GM04504 (cell line): Measurements from ENCODE around the gene DPT.

Experiments
- DNase-seq: peaks from one replicate; pipeline ENCODE4 v3.0.0-alpha.2; 2012; ENCODE audit warnings: low read depth

DPT gene

DNA sequence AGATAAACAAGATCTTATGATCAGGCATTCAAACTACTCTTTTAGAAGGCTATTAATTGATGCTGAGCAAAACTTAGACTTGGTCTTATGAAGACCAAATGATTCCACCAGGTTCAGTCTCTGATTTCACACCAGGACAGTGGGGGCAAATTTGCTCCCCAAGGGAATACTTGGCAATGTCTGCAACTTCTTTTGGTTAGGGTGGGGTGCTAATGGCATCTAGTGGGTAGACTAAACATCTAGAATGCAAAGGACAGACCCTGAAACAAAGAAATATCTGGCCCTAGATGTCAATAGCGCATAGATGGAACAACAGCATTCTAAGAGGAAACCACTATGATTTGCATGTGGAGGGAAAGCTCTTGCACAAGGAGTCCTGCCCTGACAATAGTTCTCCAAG lies 30.6 kb downstream of the DPT start:
- no peak for DNase-seq

- no peak for DNase-seq
These were observed 31.5 kb downstream of the DPT start for GRCh38 chr1:168697356-168698126.

GRCh38 chr1:168696125-168696760 lies 32.8 kb downstream of the DPT start:
- no peak for DNase-seq

- DNase-seq: no peak
These were observed 35.2 kb downstream of the DPT start for GRCh38 chr1:168693872-168694238.

DNA sequence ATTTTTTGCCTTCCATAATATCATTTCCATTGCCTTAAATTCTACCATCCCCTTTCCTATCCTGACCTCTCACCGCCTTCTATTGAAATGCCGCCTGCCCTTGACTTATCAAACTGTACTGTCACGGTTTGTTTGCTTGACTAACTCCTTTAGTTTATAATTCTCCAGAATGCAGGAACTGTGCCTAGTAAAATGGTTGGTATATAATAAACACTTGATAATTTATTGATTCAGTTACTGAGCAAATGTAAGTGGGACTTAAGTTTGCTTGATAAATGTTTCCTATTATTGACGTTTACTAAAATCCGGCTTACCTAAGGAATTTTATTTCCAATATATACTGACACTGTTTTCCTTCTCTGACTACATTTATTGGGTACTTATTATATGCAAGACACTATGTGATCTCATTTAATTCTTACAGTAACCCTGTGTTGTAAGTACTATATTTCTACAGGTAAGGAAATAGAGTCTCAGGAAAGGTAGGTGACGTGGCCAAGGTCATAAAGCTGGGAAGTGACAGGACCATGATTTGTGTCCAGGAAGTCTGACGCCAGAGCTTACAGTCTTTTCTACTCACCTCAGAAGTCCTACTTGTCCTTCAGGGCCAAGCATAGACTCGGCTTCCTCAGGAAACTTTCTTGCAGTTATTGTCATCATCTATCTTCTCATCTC lies 35.7 kb downstream of the DPT start:
- DNase-seq: no peak

DNA sequence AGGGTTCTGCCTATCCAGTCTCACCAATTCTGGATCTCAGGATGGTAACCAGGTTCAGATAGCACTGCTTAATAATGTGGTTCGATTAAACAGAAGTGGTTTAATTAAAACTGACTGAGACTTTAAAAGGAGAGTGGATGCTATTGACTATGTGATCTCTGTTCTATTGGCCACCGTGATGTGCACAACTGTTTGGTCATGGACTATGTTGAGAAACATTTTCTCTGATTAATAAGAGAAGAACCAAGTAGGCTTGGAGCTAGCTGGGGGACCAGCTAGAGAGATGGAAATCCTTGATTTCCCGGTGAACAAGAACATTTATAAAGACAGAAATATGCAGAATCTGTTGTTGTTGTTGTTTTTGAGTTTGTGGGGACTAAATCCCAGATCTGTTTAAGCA lies 36.5 kb downstream of the DPT start:
- DNase-seq: no peak

- DNase-seq: no peak
These were observed 37.5 kb downstream of the DPT start for GRCh38 chr1:168691541-168691940.

DNA sequence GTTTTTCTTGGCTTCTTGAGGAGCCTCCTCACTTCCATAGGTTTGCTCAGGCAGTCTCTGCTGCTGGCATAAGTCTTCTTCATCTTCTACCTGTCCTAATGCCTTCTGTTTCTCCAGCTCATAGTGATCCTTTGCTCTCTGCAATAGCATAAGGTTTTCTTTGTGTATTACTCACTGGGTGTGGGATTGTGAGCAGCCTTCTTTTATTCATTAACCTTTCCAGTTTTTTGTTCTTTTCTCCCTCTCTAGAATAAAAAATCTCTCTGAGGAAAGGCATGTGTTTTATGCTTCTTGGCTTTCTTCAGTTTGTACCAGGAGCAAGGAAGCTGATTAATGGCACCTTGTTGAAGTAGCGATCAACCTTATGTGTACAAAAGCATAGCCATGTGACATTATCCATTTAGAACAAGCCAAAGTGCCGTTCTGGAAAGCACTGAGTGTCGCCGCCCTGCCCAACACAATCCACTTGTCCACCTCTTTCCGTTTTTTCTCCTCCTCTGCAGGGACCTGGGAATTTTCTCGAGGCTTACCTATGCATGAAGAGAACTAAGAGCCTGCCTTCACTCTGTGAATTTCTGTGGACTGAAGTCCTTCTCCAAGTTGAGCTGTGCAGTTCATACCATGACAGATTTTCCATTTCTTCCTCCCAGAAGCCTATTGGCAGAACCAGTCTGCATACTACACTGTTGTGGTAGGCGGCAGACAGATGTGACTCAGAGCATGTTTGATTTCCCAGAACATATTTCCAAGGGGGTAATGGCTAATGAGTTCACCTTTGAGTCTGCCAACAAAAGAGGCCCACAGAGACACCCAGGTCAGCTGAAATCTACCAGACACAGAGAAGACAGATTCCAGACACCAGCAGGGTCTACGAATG lies 39.0 kb downstream of the DPT start:
- no peak for DNase-seq

DNA sequence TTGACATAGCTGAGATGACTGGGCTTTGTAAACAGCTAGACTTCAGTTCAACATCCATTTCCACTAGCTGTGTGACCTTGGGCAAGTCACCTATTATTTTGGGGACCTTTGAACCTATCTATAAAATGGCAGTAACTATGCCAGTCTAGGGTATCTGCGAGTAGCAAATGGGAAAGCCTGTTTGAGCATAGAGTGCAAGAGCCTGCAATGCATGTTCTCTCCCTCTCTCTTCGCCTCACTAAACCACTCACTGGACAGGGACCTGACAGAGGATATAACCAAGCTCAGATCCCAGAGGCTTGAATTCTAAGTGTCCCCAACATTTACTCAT lies 39.7 kb downstream of the DPT start:
- no peak for DNase-seq

DNA sequence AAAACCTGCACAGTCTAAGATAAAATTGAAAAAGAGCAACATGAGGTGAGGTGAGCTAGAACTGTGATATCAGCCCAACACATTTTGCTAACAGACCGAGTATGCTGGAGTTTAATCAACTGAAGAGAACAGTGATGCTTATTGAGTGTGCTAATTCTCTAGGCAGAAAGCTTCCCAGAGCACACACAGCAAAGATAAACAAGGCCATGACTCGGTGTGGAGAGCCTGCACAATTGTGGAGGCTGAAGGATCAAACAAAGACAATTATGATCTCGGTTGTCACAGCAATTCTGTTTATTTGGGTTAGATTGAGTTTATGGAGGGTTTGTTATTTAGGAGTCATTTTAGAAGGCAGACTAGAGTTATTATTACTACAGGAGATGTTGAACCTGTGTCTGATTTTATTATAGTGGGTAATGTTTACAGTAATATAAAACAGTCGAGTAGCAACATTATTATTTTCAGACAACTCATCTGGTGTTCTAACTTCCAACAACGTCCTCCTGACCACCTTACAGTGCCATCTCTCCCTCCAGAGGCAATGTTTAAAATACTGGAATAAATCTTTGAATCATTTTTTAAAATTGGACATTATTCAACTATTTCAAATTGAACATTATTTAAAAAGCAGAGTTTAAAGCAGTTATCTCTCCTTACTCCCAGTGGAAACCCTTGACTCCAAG lies 40.2 kb downstream of the DPT start:
- no peak for DNase-seq

DNA sequence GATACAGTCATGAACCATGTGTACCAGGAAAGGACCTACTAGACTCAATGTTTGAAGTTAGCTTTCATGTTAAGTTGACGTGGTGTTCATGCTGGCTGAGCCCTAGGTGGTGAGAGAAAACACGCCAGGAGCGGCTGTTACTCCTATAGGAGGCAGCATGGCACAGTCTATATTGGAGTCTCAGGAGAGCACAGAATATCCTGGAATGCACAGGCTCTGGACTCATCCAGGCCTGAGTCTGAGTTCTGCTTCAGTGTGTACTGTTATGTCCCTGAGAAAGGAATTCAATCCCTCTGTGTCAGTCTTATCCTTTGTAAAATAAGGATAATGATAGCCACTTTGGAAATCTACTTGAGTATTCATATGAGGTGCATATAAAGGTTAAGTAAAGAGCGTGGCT lies 41.2 kb downstream of the DPT start:
- DNase-seq: no peak

DNA sequence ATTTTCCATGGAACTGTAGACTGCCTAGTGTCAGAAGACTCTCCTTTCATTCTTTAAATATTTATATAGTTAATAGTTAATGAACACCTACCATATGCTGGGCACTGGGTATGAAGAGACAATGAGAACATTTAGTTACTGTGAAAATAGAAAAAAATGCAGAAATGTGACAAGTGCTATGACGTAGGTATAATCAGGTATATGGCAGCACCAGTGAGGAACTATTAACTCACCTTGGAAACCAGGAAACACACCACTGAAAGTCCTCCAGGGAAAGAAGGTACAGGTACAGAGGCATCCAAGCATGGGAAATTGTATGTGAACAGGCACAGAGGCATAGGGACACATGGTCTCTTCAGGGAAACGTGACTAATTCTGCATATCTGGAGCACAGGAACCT lies 42.3 kb downstream of the DPT start:
- no peak for DNase-seq

DNA sequence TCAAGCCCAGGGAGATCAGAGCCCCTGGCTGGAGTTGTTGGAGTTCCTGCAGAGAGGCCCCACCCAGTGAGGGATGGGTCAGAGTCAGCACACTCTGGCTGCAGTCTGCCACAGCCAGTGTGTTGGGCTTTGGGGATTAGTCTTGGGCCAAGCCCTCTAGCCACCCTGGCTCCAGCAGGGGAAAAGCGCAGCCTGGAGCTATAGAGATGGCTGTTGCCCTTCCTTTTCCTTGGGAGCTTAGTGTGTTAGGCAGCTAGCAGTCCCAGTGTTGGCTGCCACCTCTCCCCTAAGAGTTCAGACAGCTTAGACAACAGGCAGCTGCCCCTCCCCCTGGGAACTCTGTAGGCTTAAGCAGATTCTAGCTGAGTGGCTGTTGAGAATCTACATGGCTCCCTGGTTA lies 45.1 kb downstream of the DPT start:
- no peak for DNase-seq

- DNase-seq: no peak
These were observed 52.1 kb downstream of the DPT start for GRCh38 chr1:168676861-168677260.

DNA sequence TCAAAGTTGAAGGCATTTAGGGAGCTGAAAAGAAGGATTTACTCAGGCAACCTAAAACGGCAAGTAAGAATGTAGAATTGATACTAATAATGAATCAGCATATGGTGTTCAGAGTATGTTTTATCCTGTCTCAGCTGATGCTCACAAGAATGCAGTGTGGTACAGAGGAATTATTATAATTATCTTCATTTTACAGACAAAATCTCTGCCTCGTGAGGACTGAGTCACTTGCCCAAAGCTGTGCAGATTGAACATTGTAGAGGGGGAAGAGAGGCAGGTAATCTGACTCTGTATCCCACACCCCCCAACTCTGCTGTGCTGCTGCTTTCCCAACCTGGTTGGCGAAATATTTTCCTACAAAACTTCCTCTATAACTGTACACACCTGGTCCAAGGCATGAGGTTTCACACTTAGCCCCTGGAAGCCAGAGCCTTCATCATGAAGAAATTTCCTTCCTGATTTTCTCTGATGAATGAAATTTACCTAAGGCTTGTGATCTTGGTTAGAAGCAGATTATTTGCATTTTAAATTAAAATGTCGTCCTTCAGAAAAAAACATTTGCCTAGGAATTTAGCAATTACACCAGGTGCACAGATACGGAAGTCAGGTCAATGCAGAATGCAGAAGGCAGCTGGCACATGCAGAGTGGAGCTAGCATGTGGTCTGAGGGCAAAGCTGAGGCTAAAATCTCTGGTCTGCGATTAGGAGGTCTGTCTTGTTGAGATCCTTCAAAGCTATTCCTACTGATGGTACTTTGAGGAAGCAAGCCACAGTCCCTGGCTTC lies 52.8 kb downstream of the DPT start:
- DNase-seq: no peak

- no peak for DNase-seq
These were observed 54.9 kb downstream of the DPT start for GRCh38 chr1:168673974-168674683.

DNA sequence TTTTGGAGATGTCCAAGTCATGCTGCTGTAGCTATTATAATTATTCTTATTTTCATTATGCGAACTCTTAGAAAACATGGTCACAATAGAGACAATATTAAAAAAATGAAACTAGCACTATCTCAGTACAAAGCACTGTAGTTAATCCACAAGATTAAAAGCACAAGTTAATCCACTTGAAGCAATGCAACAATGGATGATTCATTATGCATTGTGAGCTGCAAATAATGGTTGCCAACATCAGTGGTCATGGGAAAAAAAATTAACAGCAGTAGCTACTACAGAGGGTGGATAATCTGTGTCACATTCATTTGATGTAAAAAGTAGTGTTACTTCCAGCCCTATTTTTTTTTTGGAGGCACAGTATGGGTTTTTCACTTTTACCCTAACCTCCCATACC lies 56.7 kb downstream of the DPT start:
- no peak for DNase-seq

GRCh38 chr1:168671782-168672181 lies 57.2 kb downstream of the DPT start:
- DNase-seq: no peak

DNA sequence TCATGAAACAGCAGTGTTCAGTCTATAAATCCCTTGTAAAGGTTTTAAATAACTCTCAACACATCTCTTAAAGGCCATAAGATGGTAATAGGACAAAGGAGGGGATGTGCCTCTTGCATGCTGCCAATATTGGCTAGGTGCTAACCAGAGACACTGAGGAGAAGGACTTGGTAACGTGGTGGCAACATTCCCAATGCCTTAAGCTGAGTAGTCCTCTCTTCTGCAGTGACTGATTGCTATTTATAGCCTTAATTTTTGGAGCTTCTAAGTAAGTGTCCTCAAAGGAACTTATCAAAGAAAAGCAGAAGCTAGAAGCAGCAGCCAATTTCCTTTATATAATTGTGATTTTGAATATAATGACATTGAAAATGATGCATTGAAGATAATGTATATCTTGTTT lies 63.0 kb downstream of the DPT start:
- DNase-seq: no peak

GRCh38 chr1:168664069-168664834 lies 64.8 kb downstream of the DPT start:
- DNase-seq: no peak
